PFSK-1 (cell line): Measurements from ENCODE around the gene CFAP74.

ENCODE experiments used
- POLR2AphosphoS5 ChIP-seq: IDR thresholded peaks from 2 replicates; pipeline ENCODE4 v1.6.1; 2012; ENCODE audit warnings: low read depth, mild to moderate bottlenecking, control low read depth, low read length, moderate library complexity
- SIN3A ChIP-seq: IDR thresholded peaks from 2 replicates; pipeline ENCODE4 v1.6.1; 2012; ENCODE audit warnings: mild to moderate bottlenecking, low read length, moderate library complexity, borderline replicate concordance; ENCODE audit not compliant: insufficient read depth
- TAF1 ChIP-seq: IDR thresholded peaks from 2 replicates; pipeline ENCODE4 v1.6.1; 2012; ENCODE audit warnings: low read length, control low read depth, borderline replicate concordance; ENCODE audit not compliant: insufficient read depth

DNA sequence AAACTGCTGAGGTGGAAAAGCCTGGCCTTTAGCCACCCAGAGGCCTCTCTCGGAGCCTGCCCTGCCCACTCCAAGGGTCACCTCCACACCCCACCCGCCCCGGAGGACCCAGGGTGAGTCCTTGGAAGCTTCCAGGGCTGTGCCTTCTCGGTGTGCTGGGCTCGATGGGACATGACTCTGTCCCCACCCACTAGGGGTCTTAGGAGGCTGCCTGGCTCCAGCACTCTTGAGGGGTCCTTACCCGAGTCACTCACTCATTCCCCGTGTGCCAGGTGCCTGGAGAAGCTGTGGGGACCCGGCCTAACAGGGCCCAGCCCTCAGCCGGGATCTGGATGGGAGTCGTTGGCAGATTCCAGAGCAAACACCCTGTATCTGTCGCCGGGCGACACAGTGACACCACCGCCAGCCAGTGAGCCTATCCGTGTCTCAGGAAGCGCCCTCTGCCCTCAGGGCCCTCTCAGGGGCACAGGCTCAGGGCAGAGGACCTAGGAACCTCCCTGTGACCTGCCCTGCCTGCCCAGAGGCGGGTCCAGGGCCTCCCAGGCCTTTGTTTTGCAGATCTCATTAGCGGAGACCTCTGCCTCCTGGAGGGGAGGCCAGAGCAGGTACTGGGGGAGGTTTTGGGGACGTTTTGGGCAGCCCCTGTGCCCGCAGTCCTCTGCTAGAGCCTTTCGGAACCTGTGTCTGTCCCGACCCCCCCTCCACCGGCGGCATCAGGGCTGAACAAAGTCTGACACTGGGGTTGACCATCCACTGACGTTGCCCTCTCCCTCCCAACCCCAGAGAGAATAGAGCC, 43.6 kb upstream of the CFAP74 start:
- TF ChIP-seq POLR2AphosphoS5: no peak
- TF ChIP-seq SIN3A: no peak
- no peak for TF ChIP-seq TAF1
